Activated CD4-positive, alpha-beta T cell treated with anti-CD3 and anti-CD28 coated beads for 24 hours (primary cell): ENCODE measurements around the gene AQP7.
"Not testable (repeated sequence)": the region's sequence is repeated elsewhere in the genome, so short reads cannot be mapped to it uniquely, and the experiment has no call there.

Experiments used
- DNase-seq, 2 donors: peaks; one replicate each; pipeline ENCODE4 v3.0.0-alpha.2; 2020; ENCODE audit warnings: low read depth in 2 of 2

Gene AQP7

GRCh38 chr9:33395159-33395879, 7.0 kb downstream of the AQP7 start:
- DNase-seq, result not testable (repeated sequence)

GRCh38 chr9:33393986-33394385, 8.4 kb downstream of the AQP7 start:
- not testable (repeated sequence) for DNase-seq

- DNase-seq, result no peak
Measured at GRCh38 chr9:33393581-33393980, 8.8 kb downstream of the AQP7 start.

- DNase-seq, result not testable (repeated sequence)
Measured at GRCh38 chr9:33392591-33393021, 9.8 kb downstream of the AQP7 start.

GRCh38 chr9:33391111-33391771, 11.1 kb downstream of the AQP7 start:
- DNase-seq, result not testable (repeated sequence)

GRCh38 chr9:33388110-33388994, 14.0 kb downstream of the AQP7 start:
- no peak for DNase-seq

- DNase-seq, result not testable (repeated sequence)
Measured at GRCh38 chr9:33386998-33387397, 15.4 kb downstream of the AQP7 start.

GRCh38 chr9:33386641-33386996, 15.7 kb downstream of the AQP7 start:
- DNase-seq, result not testable (repeated sequence)

- DNase-seq, result not testable (repeated sequence)
Measured at GRCh38 chr9:33385979-33386640, 16.3 kb downstream of the AQP7 start.

- not testable (repeated sequence) for DNase-seq
Measured at GRCh38 chr9:33385536-33385935, 16.8 kb downstream of the AQP7 start.

- DNase-seq, result not testable (repeated sequence)
Measured at GRCh38 chr9:33383396-33383795, 19.0 kb downstream of the AQP7 start.

GRCh38 chr9:33382397-33382796, 20.0 kb downstream of the AQP7 start:
- DNase-seq, result not testable (repeated sequence)

- DNase-seq, result no peak
Measured at GRCh38 chr9:33381231-33381791, 21.1 kb downstream of the AQP7 start.

GRCh38 chr9:33380390-33381094, 21.8 kb downstream of the AQP7 start:
- no peak for DNase-seq

- DNase-seq, result no peak
Measured at GRCh38 chr9:33379666-33380389, 22.5 kb downstream of the AQP7 start.

- DNase-seq, result no peak
Measured at GRCh38 chr9:33378121-33378795, 24.1 kb downstream of the AQP7 start.

GRCh38 chr9:33377089-33377715, 25.2 kb downstream of the AQP7 start:
- DNase-seq, result no peak

- no peak for DNase-seq
Measured at GRCh38 chr9:33375841-33376321, 26.5 kb downstream of the AQP7 start.
